HUDEP-2 (cell line): ENCODE measurements around the gene MPG.

Source experiments
- DNase-seq, 76 experiments: peaks; one replicate each; lab custom pipeline; 2025; ENCODE audit not compliant: unreplicated experiment in 76 of 76; lab: John Stamatoyannopoulos, UW

Gene MPG

DNA sequence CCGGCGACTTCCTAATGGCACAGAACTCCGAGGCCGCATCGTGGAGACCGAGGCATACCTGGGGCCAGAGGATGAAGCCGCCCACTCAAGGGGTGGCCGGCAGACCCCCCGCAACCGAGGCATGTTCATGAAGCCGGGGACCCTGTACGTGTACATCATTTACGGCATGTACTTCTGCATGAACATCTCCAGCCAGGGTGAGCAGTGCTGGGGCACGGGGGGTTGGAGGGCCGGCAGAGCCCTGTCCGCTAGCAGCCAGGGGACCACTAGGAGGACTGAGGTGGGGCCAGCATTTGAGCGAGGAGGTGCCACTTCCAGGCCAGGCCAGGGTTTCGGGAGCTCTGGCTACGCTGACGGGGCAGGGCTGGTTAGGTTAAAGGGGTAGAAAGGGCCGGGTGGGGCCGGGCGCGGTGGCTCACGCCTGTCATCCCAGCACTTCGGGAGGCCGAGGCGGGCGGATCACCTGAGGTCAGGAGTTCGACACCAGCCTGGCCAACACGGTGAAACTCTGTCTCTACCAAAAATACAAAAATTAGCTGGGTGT is 5.1 kb downstream of the MPG start:
- DNase-seq, result no peak

DNA sequence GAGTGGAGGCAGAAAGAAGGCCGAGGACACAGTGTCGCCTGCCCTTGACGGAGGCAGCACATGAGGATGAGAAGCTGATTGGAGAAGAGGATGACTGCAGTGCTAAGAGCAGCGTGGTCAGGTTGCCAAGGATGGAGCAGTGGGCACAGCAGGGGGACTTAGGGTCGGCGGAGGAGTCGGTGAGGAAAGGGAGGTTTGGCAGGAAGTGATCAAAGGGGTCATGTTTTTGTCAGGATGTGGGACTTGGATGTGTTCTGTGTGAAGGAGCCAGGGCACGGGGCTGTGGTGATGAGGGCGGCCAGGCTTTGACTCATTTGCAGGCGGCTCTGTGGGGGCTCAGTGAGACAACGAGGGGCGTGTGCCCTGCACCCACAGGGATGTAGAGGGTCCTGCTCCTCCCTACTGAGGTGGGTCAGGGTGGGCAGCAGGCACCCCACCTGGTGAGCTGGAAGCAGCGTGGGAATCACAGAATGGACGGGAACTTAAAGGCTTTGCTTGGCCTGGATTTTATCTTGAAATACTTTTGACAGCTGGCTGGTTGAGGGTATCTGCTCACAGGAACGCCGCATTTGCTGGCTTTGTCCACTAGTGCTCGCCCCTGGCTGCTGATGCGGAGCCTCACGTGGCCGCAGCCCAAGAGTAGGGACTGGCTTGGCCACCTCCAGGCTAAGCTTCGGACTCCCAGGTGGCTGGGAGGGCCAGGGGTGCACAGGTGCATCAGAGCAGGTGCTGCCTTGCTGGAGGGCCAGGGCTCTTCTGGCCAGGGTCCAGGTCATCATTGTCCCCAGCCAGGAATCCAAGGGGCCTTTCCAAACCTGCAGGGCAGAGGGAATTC is 6.0 kb downstream of the MPG start:
- no peak for DNase-seq

DNA sequence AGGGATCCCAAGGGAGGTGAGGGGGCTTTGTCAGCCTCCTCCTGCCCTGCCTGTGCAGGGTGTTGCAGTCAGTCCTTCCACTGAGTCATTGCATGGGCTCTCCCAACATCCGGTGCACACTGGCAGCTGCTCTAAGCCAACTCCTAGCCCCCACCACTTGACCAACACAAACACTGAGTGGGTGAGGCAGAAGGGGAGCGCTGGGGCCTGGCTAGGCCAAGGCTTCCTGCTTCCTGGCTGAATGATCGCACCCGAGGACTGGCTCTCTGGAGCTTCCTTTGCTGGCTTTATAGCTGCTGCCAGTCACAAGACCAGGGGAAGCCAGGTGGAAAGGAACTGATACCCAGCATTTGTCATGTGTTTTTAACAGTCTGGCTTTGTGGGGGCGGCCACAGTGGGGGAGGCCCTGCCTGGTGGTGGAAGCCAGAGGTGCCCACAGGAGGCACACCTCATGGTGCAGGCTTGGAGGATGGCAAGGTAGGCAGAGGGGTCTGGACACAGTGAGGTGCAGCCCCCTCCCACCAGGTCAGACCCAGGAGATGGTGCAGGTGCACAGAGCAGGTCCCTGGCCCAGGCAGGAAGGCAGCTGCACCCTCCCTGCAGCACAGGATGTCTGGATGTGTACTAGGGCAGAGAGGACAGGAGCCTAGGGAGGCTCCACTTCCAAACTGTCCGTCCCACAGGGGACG is 6.8 kb downstream of the MPG start:
- peak in 50 of 76 experiments; percentile 8 to 75 (median 40) for DNase-seq

DNA sequence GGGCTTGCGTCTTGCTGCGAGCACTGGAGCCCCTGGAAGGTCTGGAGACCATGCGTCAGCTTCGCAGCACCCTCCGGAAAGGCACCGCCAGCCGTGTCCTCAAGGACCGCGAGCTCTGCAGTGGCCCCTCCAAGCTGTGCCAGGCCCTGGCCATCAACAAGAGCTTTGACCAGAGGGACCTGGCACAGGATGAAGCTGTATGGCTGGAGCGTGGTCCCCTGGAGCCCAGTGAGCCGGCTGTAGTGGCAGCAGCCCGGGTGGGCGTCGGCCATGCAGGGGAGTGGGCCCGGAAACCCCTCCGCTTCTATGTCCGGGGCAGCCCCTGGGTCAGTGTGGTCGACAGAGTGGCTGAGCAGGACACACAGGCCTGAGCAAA is 7.4 kb downstream of the MPG start:
- DNase-seq, result no peak

DNA sequence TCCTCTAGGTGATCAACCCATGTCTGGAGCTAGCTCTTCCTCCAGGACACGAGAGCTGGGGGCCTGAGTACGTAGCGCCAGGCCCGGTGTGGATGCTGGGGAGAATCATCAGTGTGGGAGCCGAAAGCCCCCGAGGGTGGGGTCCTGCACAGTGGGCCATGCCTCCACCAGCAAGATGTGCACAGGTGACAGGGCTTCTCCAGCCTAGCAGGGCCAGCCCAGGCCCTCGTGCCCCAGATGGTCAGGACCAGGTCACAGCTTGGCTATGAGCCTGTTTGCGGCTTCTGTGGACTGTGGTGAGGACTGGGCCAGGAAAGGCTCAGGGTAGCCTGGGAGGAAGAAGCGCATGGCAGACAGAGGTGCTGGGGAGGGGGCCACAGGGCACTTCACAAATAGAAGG is 7.8 kb downstream of the MPG start:
- DNase-seq, result no peak

DNA sequence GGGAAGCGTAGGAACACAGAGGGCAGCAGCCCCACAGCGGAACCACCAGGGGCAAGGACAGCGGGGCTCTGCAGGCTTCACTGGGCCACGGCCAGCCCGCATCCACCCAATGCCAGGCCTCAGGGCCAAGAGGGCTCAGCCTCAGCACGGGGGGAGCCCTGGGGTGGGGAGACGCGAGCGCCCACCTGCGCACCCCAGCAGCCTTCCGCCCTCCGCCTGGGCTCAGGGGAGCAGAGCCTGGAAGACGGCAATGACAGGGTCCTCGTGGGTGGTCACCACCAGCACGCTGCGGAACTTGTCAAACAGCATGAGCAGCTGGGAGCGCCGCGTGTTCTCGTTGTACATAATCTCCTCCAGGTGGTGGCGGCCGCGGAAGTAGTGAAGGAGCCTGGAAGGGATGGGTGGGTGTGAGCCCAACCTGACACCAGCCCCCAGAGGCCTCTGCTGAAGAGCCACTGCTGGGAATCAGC is 8.5 kb downstream of the MPG start:
- no peak for DNase-seq

DNA sequence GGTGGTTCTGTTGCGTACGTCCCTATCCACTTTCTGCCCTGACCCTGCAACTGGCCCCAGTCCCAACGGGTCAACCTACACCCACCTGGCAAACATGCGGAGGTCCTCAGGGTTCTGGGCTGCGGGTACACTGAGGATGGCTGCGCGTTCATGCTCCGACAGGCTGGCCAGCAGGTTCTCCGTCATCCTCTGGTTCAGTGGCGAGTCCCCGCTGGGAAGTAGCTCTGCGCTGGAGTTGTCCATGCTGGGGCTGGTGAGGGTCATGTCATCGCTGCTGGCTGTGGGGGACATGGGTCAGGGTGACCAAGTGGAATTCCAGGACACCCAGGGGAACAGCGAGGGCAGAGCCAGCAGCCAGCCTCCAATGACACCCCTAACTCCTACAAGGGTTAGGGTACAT is 10.6 kb downstream of the MPG start:
- no peak for DNase-seq

DNA sequence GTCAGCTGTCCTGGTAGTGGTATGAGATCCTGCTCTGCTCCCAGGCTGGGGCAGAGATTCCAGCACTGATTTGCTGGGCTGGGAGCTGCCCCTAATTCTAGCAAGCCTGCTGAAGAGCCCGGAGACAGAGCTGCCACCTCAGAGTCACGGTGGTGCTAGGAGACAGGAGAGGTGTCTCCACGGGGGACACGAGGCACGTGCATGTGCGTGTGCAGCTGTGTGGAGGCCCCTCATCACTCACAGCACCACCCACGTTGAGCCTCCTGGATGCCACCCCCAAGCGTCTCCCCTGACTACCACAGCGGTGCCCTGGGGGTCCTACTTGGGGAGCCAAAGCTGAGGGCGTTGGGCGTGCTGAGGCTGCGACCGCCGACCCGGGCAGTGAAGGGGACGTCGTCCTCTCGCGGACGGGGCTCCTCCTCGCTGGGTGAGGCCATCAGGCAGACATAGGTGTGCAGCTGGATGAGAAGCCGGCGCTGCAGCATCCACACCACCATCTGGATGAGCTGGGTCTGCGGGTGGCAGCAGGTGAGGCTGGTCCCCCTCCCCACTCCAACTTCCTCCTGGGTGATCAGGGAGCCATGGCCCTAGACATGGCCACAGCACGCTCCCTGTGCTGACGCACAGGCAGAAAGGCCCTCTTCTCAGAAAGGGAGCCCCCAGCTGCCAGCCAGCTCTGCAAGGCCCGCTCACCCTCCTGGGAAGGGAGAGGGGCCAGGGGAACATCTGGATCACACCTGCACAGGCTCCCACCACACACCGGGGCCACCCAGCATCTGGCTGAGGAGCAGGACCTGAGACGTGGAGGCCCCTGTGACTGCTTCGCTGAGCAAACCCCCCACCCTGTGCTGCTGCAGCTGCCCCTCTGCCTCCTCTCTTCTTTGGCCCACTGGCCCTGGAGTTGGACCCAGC is 11.6 kb downstream of the MPG start:
- no peak for DNase-seq

DNA sequence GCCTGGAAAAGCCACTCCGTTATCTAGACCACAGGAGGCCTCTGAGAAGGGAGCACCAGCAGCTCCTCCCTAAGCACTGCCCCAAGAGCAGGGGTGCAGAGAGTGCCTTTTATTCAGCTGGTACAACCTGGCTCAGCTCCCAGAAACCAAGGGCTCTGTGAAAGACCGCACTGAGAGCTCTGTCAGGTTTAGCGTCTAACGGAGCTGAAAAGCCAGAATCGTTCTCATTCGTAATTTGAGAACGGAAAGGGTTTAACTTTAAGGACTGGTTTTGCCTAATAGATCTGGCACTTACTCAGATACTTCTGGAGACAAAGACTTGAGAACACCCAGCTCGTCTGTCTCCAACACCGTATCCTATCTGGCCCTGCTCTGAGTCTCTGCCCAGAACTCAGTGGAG is 13.5 kb downstream of the MPG start:
- DNase-seq, result peak in 66 of 76 experiments; percentile 13 to 81 (median 52)

DNA sequence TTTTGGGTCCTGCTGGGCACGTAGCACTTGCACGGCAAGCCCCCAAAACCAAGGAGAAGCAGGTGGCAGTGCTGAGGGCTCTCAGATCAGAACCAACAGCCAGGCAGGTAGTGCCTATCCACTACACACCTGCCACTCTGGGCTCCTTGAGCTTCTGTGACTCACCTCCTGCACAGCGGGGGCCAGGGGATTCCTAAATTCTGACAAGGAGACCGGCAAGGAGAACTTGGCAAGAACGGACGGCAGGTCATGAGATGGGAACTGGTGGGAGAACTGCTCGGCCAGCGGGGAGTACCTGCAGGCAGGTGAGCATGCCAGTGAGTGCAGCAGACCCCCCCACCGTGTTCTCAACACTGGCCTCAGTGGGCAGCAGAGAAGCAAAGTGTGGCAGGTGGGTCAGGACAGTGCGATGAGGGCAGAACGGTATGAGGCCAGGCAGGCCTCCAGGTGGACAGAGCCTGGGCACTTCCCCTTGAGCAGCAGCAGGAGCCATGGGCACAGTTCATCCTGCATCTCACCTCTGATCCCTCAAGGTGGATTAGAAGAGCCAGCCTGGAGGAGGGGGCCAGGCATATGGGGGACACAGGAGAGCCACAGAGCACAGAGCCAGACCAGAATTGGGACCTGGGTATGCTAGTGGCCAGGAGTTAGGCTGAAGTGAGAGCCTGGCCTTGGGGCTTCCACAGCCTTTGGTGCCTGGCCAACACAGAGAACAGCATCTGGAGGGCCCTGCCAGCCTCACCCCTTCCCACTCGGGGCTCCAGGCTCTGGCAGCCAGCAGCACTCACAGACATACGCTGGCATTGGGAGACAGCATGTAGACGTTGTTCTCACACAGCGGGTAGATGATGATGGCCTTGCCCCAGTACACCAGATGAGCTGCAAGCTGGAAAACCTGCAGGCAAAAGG is 14.7 kb downstream of the MPG start:
- no peak for DNase-seq

DNA sequence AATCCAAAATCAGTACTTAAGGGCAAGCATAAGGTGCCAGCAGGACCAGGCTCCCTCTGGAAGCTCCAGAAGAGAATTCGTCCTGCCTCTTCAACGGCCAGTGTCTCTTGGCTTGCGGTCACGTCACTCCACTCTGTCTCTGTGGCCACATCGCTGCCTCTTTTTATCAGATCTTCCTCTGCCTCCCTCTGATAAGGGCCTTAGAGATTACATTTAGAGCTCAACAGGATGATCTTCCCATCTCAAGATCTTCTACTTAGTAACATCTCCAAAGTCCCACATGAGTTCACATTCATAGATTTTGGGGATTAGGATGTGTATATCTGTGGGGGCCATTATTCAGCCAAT is 16.9 kb downstream of the MPG start:
- peak in 2 of 76 experiments; percentile 7 to 47 for DNase-seq

DNA sequence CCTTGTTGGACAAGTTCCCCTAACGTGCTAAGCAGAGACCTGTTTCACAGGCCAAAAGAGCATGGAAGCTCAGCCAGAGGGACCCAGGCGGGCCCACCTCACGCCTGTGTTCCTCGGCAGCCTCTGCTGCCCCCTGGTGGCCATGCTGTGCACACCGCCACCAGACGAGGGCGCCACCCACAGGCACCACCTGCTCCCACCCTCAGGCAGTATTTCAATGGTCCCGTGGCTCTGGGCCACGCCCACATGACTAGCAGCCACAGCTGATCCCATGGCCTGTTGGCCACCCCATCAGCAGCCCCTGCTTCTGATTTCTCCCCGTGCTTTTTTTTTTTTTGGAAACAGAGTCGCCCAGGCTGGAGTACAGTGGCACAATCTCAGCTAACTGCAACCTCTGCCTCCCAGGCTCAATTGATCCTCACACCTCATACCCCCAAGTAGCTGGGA is 18.9 kb downstream of the MPG start:
- peak in 74 of 76 experiments; percentile 26 to 95 (median 87) for DNase-seq

DNA sequence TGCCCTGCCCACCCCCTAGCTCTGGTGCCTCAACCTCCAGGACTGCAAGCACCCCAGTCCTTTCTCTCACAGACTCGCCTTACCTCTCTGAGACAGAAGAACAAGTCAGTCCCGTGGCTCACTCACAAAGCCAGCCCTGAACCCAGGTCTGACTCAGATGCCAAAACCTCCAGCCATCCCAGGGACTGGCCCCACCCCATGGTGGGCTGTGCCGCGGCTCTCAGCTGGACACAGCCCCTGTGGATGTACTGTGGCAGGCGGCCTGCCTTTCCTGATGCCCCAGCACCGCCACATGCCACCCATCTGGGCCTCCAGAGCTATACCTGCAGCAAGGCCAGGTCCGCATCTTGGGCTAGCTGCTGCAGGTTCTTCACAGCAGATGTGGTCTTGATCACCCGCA is 19.8 kb downstream of the MPG start:
- no peak for DNase-seq

DNA sequence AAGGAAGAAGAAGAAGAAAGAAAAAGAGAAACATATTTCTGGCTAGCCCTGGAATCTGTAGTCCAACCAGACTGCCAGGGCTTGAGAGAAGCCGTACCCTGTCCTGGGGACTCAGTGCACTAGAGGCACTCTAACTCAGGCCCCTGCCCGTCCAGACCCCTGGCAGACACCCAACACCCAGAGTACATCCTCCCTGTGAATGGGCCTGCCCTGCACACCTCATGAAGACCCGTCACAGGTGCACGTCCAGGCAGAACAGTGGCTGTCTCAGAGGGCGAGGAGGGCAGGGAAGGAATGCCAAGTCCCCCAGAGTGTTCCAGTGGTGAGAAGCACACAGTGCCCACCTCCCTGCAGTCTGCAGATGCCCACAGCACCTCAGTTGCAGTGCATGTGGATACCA is 23.0 kb downstream of the MPG start:
- no peak for DNase-seq

DNA sequence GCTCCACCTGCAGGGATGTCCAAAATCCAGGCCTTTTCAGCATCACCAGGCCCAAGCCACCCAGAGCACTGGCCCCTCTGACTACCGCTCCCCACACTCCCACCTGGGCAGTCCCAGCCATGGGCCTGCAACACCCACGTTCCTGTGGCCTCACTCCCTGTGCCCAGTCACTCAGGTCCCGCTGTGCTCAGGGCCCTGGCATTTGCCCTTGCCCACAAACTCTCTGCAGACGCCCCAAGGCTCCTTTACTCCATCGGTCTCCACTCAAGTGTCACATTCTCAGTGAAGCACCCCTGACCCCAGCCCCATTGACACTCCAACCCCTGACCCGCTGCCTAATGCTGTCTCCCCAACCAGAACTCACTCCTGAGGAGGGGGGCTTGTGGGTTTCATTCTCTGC is 23.6 kb downstream of the MPG start:
- DNase-seq, result no peak

DNA sequence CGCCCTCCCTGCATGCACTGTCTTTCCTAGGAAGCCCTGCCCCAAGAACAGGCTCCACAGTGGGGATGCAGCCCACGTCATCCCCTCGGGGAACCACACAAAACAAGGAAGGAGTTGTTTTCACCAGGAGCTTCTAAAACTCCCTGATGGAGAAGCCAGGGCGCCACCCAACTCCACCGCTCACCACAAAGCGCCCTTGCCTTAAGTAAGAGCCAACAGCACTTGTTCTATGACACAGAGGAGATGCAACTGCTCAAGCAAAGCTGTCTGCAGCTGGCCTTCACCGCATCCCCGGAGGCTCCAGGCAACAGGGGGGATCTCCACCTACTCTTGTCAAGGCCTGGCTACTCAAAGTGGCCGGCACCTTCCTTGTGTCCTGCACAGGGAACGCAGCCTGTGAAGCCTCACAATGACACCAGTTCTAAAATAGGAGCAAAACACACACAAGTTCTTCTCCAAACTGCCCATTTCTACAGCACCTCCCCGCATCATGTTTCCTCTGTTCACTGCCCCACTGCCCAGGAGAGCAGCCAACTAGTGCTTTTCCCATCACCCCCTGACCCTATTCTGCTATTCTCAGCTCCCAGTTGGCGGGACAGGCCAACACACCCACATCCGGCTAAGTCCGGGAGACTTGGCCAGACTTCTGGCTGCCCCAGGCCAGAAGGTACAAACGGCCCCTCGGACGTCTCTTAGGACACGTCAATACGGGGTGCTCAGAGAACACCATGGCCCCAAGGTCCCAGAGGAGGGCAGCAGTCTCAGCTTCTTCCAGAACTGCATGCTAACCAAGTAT is 24.2 kb downstream of the MPG start:
- no peak for DNase-seq

DNA sequence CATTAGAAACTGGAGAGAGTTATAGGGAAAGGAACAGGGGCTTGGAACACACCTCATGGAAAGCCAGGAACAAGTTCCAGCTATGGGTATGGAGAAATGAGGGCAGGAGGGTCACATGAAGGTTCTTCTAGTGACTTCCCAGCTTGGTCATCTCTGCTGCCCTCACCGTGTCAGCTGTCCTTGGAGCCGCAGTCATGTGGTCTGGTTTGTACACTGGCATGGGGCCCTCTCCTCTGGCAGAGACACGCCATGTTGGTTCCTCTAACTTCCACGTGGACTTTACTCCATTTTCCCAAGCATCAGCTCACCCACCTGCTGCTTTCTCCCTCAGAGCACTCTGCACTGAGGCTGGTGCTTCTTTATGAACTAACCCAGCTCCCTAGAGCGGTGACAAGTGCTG is 26.3 kb downstream of the MPG start:
- DNase-seq, result no peak

DNA sequence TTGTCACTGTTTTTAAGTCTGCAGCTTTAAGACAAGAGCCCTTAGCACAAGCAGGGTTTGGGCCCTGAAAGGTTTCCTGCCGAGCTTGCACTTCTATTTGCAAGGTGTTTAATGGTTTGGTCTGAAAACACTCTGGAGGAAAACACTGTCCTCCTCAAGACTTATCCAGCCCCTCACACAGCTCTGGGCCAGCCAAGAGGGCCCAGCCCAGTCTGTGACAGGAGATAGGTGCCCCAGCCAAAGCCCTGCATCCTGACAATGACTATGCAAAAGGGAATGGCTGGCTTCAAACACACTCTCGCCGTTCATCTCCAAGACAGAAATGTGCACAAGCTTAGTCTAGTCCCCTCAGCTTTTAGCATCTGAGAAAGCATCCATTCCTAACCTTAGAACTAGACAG is 26.9 kb downstream of the MPG start:
- DNase-seq, result peak in 72 of 76 experiments; percentile 43 to 90 (median 70)

DNA sequence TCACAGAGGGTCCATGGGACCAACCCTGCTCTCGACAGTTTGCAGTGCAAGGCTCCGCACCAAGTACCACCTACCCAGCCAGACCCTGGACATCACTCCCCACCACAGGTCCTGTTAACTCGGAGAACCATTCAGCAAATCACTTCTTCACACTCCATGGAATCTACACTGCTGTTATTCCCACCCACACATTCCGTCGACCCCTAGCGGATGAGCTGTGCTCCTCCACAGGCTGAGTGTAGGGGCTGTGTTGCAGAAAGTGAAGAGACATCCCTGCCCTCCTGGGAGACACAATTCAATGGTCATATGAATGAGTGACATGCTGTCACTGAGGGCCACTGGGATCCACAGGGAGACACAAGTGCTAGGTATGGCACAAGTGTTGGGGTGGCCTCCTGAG is 27.5 kb downstream of the MPG start:
- DNase-seq, result no peak
